GM12874 (cell line): ENCODE data around the gene PLPPR1.
A peak's percentile ranks its signal among the peaks of the same experiment; 100 is the strongest.

Experiments
- TF ChIP-seq, protein P1 (sequence below): IDR thresholded peaks from 2 replicates; pipeline ENCODE4 v1.5.1; 2011; ENCODE audit warnings: low read depth, mild to moderate bottlenecking, control low read depth, low read length, moderate library complexity; ENCODE audit not compliant: insufficient read depth

Gene PLPPR1

DNA sequence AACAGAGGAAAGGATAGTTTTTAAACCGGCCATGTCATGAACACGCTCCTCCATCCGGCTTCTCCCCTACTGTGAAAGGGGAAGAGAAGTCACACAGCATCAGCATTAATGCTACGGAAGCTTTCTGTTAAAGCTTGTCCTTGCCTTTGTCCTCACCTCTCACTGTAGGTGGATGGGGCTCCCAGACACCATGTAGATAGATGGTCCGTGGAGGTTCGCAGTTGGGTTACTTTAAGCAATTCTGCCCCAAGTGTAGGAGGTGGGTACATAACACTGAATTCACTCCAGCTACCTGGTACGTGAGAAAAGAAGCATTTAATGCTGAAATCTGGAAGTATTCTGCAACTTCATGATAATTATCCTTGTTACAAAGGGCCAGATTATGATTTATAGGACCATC lies 190.5 kb downstream of the PLPPR1 start:
- TF ChIP-seq, protein P1, sequence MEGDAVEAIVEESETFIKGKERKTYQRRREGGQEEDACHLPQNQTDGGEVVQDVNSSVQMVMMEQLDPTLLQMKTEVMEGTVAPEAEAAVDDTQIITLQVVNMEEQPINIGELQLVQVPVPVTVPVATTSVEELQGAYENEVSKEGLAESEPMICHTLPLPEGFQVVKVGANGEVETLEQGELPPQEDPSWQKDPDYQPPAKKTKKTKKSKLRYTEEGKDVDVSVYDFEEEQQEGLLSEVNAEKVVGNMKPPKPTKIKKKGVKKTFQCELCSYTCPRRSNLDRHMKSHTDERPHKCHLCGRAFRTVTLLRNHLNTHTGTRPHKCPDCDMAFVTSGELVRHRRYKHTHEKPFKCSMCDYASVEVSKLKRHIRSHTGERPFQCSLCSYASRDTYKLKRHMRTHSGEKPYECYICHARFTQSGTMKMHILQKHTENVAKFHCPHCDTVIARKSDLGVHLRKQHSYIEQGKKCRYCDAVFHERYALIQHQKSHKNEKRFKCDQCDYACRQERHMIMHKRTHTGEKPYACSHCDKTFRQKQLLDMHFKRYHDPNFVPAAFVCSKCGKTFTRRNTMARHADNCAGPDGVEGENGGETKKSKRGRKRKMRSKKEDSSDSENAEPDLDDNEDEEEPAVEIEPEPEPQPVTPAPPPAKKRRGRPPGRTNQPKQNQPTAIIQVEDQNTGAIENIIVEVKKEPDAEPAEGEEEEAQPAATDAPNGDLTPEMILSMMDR = no peak

DNA sequence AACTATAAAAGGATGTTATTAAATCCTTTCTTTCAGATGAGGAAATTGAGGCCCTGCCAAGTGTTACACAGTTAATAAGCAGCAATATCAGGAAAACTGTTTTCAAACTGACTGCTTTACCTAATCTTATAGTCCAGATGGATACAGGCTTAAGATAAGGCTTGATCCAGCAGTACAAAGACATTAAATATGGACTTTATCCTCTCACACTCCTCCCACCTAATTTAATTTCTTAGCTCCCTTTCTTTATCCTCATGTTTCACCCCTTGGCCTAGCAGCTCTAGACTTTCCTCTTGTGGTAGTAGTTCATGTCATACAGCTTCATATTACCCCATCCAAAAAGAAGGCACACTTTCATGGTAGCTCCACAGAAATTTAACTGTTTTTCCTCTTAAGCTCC lies 191.8 kb downstream of the PLPPR1 start:
- TF ChIP-seq, protein P1 = no peak

DNA sequence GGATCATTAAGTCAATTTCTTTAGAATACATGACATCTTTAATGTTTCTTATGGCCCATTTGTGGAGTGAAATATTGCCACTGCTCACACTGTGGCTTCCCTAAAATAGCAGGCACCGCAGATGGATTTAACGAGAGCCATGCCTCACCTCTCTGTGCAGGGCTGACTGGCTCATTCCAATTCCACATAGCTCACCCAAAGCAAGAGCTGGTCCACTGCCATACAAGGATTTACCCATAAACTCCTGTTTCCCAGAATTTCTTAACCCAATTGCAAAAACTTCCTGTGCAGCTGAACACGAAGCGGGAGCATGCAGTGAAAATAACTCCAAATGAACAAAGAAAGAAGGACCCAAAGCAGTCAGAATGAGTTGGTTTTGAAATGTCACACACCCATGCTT lies 196.7 kb downstream of the PLPPR1 start:
- TF ChIP-seq, protein P1 = no peak

DNA sequence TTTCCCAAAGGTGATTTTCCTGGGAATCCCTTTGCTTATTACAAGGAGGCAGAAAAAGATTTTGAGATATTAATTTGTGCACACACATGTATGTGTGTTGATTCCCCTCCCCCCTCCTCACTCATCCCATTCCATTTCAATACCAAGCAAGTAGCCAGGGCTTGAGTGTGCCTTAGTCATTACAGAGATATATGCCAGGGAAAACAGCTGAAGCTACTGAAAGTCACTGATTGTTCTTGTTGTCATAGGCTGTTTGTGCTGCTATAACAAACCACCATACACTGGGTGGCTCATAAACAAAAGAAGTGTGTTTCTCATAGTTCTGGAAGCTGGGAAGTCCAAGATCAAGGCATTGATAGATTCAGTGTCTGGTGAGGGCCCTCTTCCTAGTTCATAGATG lies 197.6 kb downstream of the PLPPR1 start:
- TF ChIP-seq, protein P1 = no peak

DNA sequence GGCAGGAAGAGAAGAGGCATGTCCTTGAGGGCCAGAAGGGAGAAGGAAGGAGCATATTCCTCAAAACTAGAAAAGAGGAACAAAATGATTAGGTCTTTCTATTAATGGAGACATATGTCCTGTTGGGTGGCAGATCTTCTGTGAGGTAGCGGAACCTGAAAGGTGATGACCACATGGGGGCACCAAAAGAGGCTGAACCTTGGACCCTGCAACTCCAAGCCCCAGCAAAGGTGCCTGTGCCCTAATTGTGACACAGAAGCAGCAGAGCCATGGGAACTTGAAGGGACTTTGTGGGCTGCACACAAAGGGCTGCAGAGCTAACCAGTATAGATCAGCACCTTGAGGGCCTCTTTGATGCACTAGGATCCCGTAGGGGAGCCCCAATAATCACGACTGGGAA lies 198.3 kb downstream of the PLPPR1 start:
- TF ChIP-seq, protein P1 = 0 out of 2 replicates have a peak, but pooled peaks have one; percentile 10

DNA sequence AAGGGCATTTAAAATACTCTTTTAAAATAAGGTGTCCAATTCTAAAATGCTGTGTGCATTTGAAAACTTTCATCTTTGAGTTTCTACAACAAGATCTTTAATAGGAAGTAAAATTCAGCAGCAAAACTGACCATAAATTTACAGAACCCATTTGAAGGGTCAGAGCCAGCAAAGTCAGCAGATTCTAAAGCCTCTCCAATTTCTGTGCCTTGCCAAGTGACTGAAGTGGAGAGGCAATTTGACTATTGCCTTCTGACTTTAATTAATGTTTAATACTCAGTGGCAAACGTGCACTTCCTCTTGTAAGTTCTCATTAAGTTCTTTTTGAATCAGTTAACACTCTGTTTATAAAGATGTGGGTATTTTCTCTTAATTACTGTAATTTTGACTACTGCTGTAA lies 201.1 kb downstream of the PLPPR1 start:
- TF ChIP-seq, protein P1 = no peak

DNA sequence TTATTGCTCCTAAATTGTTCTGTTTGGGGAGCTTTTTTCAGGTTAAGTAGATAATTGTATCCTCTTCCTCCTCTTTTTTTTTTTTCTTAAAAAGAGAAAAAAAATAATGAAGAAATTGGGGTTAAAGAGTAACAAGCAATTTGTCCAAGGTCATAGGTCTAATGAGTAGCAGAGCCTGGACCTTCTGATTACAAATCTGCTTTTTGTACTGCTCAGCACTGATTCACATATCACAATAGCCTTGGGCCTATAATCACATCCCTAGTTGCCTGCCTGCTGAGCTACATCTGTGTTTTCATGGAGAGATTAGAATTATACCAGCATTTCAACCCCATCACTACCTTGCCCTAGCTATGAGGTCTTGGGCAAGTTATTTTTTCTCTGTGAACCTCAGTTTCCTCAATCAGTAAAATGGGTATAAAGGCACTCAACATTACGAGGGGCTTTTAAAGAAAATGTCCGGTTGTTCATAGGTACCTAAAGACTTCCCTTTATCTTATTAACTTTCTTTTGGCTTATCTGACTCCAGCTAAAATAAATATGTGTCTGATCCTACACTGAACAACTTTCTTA lies 204.0 kb downstream of the PLPPR1 start:
- TF ChIP-seq, protein P1 = no peak
